HG02798 (cell line): ENCODE results near the gene JAKMIP3.
"Not testable (repeated sequence)": the region's sequence is repeated elsewhere in the genome, so short reads cannot be mapped to it uniquely, and the experiment has no call there.

Experiments used
- ATAC-seq: cut with Tn5 transposase; IDR thresholded peaks from one replicate; pipeline ENCODE4 v1.9.1; 2021; ENCODE audit warnings: mild to moderate bottlenecking; ENCODE audit not compliant: unreplicated experiment, poor library complexity

The JAKMIP3 gene

DNA sequence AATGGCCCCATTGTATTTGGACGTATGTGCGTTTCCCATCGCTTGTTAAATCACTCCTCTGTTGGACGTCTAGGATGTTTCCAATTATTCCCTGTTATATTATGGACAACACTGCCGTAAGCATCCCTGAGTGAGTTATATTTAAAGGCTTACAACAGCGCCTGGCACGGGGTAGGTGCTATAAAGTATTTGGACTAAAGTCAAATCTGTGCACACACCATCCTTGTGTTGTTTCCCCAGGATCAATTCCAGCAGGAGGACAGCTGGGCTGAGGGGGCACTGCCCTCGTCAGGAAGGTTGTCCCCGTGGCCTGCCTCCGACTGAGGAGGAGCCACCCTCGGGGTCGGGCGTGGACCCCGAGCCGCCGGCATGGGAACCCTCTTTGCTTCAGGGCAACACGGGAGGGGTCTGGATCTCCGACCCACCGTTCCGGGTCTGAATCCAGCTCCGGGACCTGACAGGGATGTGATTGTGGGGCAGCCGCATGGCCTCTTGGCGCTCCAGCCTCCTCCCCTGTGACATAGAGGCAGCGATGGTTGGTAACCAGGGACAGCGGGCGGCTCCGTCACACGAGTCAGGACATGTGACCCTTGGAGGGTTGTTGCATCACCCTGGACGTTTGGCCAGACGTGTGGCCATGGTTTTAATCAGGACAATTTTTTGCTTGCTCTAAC lies 1.5 kb upstream of the JAKMIP3 start:
- no peak for ATAC-seq

DNA sequence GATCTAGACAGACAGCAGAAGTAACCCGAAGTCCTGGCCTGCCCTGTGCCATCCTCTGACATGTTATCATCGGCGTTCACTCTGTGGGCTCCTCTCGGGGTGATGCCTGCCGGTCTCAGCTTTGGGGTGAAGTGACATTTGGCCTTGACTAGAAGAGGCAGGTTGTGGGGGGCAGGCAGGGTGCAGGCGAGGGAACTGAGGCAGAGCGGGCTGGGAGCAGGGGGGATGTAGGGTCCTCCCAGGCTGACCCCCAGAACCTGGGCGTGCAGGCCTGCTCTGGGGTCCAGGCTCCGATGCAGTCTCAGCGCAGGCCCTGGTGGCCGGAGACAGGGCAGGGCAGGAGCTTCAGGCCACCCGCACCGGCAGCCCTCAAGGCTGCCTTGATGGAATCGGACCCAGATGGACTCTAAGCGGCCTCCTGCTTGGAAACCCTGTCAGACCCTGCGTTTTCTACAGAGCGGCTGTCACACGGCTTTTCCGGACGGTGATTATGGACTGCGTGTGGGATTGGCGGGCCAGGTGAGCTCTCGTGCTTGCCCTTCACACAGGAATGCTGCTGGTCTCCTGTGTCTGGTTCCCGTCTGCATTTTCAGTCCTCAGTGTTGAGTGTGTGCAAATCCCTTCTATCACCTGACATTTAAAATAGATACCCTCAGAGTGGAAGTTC lies 842 bp upstream of the JAKMIP3 start:
- no peak for ATAC-seq

DNA sequence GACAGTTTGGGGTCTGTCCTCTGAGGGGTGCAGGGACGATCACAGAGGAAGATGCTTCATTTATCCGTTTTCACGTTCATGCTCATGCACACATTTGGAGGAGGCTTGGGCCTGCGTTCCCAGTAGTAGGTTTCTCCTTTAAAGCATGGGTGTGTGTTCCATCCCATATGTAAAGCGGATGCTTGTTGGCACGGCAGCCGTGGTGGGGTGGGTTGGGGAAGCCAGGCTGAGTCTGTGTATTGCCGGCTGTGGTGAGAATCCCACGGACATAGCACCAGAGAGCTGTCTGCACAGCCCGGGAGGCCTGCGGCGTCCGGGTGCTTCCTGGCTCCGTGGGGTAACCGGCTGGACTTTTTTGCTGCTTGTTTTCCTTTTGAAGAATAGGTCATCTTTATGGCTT lies 440 bp downstream of the JAKMIP3 start:
- ATAC-seq: no peak

DNA sequence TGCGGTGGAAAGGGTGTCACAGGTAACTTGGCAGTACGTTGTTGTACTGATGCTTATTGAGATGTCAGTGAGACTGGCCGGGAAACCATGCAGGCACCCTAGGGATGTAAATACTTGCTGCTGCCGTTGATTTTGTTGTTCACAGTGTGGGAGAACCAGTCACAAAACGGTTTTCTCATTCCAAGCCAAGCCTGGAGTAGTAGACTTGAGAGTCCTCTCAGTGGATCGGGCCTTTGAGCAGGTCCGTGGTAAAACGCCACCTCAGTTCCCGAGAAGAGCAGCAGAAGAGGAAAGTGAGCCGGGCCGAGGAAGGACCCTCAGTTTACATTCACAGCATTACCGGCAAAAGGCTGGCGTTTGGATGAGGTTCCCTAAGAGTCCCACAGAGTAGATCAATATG lies 1.1 kb downstream of the JAKMIP3 start:
- no peak for ATAC-seq

DNA sequence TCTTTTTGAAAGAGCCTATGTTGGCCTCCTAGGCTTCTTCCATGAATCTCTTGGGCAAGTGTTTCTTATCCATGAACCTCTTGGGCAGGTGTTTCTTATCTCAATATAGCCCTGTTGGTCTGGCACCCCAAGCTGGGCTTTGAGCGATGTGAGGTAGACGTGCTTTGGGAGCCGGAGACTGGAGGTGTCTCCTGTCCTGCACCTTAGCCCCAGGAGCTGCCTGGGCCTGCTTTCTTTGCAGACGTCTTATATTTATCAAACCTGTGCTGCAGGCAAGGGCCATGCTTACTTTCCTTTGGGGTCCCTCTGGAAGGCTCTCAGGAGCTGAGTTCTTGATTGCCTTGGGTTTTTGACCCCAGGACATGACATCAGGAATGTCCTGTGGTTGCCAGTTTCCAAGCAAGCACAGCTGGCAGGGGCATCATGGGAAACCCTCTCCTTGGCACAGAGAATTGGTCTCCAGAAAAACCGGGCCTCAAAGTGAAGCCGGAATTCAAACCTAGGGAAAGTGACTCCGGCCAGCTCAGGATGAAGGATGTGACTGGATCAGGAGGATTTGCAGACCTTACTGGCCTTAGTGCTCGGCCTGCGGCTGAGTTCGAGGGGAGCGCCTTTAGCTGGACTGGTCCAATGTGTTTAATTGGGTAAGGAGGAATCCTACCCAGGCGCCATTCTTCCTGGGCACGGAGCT lies 2.8 kb downstream of the JAKMIP3 start:
- ATAC-seq: no peak

DNA sequence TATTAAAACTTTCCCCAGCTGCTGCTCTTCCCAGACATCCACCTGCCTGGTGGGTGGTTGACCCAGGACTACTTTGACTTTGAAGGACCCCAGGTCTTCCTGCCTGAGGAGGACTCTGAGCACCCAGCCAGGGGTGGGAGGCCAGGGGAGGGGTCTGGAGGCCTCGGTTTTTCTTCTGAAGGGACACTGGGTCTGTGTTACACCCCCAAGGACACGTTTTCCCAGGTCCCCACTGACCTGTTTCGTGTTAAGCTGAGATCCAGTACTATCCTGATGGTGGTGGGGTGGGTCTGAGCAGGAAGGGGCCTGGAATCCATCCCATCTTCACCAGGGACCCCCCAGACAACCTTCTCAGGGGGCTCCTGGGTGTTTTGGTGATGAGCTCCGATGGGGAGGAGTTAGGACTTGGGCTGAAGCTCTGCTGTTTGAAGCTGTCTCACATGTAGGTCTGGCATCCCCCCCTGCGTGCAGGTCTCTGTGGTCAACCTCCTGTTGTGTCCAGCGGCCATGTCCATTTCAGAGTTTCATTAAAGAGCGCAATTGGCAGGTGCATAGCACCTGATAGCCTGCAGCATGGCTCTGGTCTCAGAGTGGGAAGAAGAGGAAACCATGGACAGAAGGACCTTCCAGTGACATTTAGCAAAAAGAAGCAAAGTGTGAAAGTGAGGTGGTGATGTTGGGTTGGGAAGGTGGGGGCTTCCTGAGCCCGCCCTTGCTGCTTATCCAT lies 3.5 kb downstream of the JAKMIP3 start:
- ATAC-seq: no peak

DNA sequence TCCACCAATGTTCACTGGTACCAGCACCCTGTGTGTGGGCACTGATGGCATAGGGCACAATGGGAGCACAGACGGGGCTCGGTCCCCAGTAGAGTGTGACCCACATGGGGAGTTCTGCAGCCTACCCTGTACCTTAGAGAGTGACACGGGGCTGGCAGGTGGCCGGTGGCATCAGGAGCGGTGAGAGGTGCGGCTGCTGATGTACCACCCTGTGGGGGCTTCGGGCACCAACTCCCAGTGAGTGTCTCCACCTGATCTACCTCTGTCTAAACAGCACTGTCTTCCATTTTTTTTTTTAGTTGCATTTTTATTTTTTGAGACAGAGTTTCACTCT lies 4.1 kb downstream of the JAKMIP3 start:
- no peak for ATAC-seq

DNA sequence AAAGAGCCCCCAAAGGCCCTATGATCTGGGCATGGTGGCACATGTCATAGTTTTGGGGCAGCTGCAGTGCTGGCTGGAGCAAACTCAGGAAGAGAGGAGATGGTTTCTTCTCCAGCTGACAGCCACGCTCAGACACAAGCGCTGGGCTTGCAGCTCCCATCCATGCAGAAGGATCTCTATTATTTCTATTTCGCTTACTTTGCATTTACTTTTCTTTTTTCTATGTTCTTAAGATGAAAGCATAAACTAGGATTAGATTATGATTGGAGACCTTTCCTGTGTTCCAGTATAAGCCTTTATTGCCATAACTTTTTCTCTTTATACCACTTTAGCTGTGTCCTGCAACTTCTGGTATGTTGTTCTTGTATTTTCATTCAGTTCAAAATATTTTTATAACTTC lies 5.0 kb downstream of the JAKMIP3 start:
- ATAC-seq: no peak

DNA sequence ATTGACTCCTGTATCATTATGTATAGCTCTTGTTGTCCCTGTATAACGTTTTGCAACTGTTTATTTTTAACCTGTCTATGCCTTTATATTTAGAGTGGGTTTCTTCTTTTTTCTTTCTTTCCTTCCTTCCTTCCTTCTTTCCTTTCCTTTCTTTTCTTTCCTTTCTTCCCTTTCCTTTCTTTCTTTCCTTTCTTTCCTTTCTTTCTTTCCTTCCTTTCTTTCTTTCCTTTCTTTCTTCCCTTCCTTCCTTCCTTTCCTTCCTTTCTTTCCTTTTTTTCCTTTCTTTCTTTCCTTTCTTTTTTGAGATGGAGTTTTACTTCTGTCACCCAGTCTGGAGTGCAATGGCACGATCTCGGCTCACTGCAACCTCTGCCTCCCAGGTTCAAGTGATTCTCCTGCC lies 5.9 kb downstream of the JAKMIP3 start:
- no peak for ATAC-seq

DNA sequence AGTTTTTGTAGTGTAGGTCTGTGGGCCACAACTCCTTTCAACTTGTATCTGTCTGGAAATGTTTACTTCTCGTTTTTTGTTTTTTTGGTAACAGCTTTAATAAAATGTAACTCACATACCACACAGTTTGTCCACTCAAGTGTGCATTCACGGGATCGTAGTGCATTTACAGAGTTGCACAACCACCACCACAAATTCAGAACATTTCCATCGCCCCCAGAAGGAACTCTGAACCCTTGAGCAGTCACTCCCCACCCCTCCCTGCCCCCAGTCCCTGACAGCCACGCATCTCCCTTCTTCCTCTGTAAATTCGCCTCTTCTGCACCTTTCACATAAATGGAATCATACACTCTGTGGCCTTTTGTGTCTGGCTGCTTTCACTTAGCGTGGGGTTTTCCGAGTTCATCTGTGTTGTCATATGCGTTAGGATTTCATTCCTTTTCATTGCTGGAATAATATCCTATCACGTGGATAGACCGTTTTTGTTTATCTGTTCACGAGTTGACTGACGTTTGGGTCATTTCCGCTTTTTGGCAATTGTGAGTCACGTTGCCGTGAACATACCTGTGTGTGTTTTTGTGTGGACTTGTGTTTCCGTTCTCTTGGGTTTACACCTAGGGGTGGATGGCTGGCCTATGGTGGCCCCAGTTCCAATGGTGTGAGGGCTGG lies 10.3 kb downstream of the JAKMIP3 start:
- no peak for ATAC-seq

DNA sequence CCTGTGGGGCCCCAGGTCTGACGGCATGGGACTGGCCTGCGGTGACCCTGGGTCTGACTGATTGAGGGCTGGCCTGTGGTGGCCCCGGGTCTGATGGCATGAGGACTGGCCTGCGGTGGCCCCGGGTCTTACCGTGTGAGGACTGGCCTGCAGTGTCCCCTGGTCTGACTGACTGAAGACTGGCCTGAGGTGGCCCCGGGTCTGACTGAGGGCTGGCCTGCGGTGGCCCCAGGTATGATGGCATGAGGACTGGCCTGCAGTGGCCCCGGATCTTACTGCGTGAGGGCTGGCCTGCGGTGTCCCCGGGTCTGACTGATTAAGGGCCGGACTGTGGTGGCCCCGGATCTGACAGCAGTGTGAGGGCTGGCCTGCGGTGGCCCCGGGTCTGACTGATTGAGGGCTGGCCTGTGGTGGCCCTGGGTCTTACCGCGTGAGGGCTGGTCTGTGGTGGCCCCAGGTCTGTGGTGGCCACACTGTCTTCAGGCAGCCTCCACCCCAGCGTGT lies 10.9 kb downstream of the JAKMIP3 start:
- no peak for ATAC-seq

DNA sequence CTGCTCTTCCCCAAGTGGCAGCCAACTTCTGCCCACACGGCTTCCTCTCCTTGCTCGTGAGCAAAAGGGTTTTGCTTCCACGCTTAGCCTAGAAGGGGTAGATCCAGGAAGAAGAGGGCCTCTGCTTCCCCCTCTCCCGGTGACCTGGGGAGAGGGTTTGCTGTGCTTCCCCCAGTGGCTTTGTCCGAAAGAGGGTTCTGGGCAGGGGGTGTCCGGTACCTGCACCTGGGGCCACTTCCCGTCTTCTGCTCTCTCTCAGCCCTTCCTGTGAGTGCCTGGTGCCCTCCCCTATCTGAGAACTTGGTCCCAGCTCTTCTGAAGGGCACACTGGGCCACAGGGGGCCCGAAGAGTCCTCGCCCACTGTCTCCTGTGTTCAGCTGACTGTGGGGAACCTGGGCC lies 11.3 kb downstream of the JAKMIP3 start:
- no peak for ATAC-seq

DNA sequence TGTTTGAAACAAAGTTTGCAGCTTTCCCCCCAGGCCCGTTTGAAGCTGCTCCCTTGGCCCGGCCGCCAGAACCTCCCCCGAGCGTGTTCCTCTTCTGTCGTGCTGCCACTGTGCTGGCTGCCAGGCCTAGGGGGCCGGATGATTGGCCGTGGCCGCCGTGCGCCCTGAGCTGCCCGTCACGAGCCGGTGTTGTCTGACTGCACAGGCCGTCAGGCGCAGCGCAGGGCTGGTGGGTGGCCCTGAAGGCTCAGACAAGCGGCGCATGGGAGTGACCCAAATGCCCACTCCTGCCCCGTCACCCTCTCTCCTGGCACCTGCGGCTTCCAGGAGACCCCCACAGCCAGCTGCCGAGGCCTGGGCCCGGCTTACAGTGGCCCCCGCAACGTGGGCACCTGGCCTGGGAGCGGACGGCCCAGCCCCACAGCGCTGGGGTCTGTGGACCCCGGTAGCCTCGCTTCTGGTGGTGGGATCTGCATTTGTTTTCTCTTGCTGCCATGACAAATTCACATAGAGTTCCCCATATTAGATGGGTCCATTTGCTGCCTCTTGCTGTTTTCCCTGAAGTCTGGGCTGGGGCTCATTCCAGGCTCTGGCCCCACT lies 13.1 kb downstream of the JAKMIP3 start:
- no peak for ATAC-seq

DNA sequence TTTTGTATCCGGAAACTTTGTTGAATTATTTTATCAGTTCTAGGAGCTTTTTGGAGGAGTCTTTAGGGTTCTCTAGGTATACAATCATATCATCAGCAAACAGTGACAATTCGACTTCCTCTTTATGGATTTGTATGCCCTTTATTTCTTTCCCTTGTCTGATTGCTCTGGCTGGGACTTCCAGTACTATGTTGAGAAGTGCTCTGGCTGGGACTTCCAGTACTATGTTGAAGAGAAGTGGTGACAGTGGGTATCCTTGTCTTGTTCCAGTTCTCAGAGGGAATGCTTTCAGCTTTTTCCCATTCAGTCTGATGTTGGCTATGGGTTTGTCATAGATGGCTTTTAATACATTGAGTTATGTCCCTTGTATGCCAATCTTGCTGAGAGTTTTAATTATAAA lies 18.6 kb downstream of the JAKMIP3 start:
- ATAC-seq: not testable (repeated sequence)

DNA sequence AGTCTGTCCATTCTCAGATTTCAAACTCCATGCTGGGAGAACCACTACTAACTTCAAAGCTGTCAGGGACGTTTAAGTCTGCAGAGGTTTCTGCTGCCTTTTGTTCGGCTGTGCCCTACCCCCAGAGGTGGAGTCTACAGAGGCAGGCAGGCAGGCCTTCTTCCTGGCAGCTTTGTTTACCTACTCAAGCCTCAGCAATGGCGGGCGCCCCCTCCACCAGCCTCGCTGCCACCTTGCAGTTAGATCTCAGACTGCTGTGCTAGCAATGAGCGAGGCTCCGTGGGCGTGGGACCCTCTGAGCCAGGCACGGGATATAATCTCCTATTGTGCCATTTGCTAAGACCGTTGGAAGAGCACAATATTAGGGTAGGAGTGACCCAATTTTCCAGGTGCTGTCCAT lies 27.5 kb downstream of the JAKMIP3 start:
- not testable (repeated sequence) for ATAC-seq

DNA sequence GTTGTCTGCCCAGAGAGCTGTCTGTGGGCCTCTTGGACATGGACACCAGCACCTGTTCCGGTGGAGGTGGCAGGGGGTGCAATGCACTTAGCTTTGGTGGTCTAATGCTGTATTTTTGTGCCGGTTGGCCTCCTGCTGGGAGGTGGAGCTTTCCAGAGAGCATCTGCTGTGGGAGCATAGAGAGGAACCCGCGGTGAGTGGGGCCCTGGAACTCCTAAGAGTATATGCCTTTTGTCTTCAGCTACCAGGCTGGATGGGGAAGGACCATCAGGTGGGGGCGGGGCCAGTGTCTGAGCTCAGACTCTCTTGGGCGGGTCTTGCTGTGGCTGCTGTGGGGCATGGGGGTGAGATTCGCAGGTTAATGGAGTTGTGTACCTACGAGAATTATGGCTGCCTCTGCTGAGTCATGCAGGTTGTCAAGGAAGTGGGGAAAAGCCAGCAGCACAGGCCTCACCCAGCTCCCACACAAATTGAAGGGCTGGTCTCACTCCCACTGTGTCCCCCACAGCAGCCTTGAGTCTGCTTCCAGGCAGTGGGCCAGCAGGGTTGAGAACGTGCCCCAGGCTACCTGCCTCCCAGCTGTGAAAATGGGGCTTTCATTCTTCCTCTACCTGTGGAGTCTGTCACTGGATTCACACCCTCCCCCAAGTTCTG lies 29.0 kb downstream of the JAKMIP3 start:
- no peak for ATAC-seq

DNA sequence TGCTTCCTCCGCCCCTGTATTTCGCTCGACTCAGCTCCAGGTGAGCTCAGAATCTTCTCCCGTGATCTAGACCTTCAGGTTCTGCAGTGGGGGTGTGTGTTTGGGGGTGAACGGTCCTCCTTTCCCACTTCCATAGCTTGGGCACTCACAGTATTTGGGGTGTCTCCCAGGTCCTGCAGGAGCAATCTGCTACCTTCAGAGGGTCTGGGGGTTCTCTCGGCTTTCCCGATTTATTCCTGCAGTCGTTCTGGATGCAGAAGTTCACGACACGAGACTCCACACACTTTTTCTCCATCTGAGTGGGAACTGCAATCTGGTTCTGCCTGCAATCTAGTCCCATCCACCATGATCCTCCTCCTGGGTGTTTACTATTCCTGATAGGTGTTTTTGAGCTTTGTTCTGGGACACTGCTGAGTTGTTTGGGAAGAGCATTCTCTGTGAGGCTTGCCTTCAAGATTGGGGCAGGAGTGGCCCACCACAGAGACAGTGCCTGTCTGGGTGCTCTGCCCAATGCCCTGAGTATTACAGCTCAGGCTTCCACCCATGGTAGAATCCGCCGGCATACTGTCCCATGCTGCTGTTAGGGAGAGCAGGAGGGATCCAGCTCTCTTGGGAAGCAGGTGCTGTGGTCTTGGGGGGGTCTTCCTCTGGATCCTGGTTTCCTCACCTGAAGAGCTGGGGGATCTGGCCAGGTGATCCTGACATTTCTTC lies 29.8 kb downstream of the JAKMIP3 start:
- ATAC-seq: no peak

DNA sequence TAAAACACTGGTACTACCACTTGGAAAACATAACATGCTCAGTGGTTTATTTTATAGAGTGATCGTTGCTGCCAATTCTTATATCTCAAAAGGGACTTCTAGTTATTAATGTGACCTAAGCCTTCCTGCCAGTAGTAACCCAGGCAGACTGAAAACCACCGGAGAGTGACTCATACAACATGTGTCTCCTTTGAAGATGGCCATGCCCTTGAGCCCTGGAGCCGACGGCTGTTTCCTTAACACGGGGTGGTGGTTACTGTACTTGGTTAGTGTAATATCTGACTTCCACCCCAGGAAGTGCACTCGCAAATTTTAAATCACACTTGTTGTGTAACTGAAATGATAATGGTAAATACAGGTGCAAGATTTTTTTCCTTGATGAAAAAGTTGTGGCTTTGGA lies 30.5 kb downstream of the JAKMIP3 start:
- no peak for ATAC-seq

DNA sequence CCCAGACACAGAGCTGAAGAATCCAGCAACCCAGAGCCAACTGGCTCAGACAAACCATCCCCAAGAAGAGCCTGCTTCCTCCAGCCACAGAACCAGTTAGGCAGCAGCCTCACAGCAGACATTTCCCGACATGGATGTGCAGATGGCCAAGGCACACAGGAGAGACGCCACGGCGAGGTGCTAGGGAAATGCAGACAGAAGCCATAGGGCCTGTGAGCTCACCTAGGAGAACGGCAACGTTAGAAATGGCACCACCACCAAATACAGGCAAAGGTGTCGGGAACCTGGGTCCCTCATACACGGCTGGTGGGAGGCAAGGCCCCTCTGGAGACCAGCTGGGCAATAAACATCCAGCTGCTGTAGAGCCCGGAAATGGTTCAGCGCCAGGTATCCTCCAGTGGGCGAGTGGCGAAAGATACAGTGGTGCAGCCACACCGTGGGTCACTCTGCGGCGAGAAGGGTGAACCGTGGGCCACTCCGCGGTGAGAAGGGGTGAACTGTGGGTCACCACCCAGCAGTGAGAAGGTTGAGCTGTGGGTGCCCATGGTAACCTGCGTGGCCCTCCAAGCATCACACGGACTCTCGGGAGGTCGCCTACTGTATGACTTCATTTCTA lies 31.2 kb downstream of the JAKMIP3 start:
- no peak for ATAC-seq
